NCI-H2196 treated with DMSO at 0.1 percent for 48 hours (cell line): ENCODE results near the gene RBM47.
"Not testable (repeated sequence)": the region's sequence is repeated elsewhere in the genome, so short reads cannot be mapped to it uniquely, and the experiment has no call there.

Experiments
- DNase-seq: peaks from one replicate; lab custom pipeline; 2025; ENCODE audit not compliant: unreplicated experiment; lab: John Stamatoyannopoulos, UW

Gene RBM47

DNA sequence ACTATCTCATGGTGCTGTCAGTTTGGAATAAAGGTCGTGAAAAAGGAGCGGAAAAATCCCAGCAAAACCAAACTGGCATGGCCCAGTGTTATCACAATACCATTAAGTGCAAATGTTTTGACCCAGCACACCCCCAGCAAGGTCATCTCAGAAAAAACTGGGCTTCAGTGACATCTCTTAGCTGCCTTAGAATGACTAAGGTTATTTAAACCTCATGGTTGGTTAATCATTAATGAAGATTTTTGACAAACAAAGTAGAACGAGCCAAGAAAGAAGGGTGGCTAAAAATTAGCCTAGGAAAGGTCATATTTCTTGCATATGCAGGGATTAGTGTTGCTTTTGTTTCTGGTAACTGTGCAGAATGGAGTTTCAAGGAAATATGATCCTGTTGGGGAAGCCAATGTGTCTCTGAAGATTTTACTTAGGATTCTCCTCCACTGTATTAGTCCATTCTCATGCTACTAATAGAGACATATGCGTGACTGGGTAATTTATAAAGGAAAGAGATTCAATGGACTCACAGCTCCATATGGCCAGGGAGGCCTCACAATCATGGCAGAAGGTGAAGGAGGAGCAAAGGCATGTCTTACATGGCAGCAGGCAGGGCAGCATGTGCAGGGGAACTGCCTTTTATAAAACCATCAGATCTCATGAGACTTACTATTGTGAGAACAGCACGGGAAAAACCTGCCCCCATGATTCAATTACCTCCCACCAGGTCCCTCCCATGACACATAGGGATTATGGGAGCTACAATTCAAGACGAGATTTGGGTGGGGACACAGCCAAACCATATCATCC, 211.0 kb downstream of the RBM47 start:
- DNase-seq = no peak

DNA sequence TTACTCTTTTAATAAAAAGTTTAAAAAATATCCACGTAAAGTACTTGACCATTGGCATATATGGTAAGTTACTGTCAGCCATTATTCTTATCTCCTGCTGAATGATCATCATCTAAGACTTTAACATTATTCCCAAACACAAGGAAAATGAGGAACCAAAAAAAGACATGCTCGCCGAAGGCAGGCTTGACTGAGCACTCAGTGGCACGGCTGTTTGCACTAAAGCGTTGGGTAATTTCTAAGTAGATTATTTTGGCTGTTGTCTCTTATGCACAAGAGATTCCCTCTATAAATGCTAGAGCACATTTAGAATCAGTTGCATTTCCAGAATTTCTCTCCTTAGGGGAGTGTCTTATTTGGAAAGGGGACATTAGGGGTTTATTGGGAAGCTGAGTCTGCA, 211.7 kb downstream of the RBM47 start:
- DNase-seq = no peak

- no peak for DNase-seq
Observed at GRCh38 chr4:40414673-40415072, 215.0 kb downstream of the RBM47 start.

GRCh38 chr4:40412866-40413795, 216.5 kb downstream of the RBM47 start:
- DNase-seq = no peak

GRCh38 chr4:40412388-40412787, 217.3 kb downstream of the RBM47 start:
- DNase-seq = no peak

GRCh38 chr4:40409835-40410234, 219.8 kb downstream of the RBM47 start:
- no peak for DNase-seq

- not testable (repeated sequence) for DNase-seq
Observed at GRCh38 chr4:40407468-40407867, 222.2 kb downstream of the RBM47 start.

GRCh38 chr4:40406340-40406739, 223.3 kb downstream of the RBM47 start:
- DNase-seq = no peak

GRCh38 chr4:40405193-40405592, 224.5 kb downstream of the RBM47 start:
- no peak for DNase-seq

- DNase-seq = no peak
Observed at GRCh38 chr4:40403081-40403480, 226.6 kb downstream of the RBM47 start.

- DNase-seq = no peak
Observed at GRCh38 chr4:40402556-40402955, 227.1 kb downstream of the RBM47 start.

DNA sequence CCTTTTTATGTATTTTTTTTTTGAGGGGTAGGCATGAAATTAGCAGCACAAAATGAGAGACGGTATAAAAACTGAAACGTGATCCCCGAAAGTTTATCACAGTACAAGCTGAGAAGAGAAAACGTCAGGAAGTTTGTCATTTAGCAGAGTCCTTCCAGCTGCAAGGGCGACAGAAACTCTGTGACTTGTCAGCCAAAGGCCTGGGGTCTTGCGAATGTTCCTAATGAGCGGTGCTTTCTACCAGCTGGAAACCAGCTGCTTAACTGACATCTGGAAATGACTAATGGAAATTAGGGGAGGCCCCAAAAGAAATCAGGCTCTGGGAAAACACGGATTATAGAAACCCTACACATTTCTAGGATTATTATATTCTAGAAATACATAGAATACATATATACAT, 228.0 kb downstream of the RBM47 start:
- no peak for DNase-seq

DNA sequence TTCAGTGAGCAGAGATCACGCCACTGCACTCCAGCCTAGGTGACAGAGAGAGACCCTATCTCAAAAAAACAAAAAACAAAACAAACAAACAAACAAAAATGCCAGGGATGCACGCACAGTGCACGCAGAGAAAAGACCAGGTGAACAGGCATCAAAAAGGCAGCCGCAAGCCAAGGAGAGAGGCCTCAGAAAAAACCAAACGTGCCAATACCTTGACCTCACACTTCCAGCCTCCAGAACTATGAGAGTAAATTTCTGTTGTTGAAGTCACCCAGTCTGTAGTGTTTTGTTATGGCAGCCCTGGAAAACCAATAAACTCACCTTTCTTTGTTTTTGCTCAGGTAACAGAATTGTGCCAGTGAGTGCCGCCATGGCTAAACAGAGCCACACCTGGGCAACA, 228.6 kb downstream of the RBM47 start:
- no peak for DNase-seq

GRCh38 chr4:40399578-40399977, 230.1 kb downstream of the RBM47 start:
- no peak for DNase-seq

DNA sequence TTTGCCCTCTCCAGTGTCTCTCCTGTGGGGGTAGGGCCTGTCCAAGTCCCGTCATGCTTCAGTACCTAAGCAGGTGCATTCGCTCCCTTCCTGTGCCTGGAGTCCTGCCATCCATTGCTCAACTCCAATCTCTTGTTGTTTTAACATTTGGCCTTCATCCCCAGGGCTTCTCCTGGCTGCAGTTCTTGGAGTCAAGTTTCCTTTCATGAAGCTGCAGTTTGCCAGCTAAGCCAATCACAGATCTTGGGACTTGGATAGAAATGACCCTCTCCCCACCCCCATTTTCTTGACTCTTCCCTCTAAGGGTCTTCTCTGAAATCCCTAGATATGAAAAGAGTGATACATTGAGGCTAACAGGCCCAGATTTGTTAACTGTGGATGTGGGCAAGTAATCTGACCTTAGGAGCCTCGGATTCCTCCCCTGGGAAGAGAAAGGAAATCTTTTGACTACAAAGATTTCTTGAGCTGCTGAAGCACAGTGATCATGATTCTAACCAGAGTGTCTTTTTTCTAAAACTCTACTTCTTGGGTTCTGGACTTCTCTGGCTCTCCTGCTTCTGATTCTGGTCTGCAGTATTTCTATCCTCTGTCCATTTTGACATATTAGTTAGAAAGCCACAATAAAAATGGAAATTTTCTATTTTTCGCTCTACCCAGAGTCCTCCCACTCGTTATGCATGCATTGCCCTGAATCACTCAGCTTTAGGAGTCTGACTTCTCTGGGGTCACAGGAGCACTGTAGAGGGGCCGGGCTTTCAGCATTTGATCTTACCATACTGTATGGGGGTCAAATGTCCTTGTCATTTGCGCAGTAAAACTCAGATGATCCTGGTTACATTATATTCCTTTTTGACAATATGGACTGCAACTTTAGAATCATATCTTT, 233.5 kb downstream of the RBM47 start:
- DNase-seq = peak; percentile 95

GRCh38 chr4:40395166-40395900, 234.3 kb downstream of the RBM47 start:
- peak; percentile 73 for DNase-seq

DNA sequence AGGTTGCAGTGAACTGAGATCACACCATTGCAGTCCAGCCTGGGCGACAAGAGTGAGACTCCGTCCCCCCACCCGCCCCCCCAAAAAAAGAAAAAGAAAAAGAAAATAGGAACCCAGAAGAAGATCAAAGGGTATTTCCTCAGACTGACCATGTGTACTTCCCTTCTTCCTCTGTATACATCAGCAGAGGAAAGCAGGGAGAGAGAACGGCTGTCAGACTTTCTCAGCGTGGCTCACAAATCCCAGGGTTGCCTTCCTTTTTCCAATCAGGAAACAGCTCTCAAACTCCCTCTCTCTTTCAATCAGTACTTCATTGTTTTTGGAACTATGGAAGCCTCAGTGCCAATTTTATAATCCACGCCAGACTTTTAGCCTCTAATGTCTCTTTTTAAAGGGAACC, 235.4 kb downstream of the RBM47 start:
- no peak for DNase-seq

DNA sequence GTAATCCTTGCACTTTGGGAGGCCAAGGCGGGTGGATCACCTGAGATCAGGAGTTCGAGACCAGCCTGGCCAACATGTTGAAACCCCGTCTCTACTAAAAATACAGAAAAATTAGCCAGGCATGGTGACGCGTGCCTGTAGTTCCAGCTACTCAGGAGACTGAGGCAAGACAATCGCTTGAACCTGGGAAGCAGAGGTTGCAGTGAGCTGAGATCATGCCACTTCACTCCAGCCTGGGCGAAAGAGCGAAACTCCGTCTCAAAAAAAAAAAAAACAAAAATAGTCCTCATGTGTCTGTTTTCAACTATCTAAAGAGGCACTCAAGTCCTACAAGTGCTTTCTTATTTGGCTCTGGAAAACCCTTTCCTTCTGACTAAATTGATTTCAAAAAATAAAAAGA, 237.4 kb downstream of the RBM47 start:
- DNase-seq = not testable (repeated sequence)

DNA sequence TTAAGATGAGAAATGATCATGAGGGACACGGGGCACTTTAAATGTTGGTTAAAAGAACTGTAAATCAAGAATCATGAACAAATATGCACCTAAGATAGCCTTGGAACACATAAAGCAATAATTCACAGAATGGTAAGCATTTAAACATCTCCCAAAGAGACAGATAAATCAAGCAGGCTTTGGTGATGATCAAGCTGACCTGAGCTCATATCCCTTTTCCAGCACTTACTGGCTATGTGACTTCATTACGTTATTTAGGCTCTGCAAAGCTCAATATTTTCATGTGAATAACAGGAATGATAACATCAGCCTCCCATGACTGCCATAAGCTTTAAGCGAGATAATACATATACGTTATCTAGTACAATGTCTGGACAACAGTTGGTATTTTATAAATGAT, 239.7 kb downstream of the RBM47 start:
- no peak for DNase-seq

DNA sequence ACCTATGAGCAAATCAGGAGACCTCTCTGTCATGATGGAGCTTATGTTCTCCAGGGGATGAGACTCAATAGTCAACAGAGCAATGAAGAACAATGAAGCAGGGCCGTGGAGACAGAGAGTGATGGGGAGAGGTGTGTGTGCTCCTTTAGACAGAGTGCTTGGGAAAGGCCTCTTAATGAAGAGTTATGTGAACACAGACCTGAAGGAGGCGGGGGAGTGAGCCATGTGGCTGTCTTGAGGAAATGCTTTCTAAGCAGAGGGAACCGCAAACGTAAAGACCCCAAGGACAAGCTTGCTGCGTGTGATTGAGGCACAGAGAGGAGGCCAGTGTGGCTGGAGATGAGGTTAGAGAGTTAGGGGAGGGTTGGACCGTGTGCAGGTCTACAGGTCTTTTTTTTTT, 241.4 kb downstream of the RBM47 start:
- no peak for DNase-seq
